ENCODE results near the gene DNAI4.
"Not testable (repeated sequence)": the region's sequence is repeated elsewhere in the genome, so short reads cannot be mapped to it uniquely, and the experiment has no call there.

DNAI4 gene, protein sequence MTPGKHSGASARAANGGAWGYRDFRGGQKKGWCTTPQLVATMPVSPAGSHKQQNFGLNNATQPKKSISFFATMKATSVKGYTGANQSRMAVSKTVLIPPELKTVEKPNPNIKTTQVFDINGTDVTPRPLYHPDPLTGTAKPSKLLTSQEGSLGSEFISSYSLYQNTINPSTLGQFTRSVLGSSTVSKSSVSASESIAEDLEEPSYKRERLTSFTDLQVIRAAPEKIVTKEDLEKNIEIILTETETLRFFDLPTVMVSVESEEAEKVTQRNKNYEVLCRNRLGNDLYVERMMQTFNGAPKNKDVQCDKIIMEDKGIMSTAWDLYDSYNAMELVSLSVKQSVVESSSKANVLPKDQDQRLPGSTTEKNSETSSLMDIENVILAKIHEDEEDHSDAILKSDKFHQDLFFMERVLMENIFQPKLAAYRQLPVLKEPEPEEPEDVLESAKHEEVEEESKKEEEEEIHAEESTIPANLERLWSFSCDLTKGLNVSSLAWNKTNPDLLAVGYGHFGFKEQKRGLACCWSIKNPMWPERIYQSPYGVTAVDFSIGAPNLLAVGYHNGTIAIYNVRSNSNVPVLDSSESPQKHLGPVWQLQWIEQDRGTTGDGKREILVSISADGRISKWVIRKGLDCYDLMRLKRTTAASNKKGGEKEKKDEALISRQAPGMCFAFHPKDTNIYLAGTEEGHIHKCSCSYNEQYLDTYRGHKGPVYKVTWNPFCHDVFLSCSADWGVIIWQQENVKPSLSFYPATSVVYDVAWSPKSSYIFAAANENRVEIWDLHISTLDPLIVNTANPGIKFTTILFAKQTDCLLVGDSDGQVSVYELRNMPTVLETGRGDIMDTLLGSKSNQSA

GRCh38 chr1:66924756-66925557 lies at the start of gene DNAI4, which contains the start of gene MIER1:
DNAI4 (minus strand) TSS chr1:66924856; CDS start chr1:66924831, 25 bp downstream.
MIER1 (plus strand) TSS chr1:66924990; CDS start chr1:66925029, 39 bp downstream.
- DNase-seq (ENCODE audit: low read depth), result peak; percentile 87

DNA sequence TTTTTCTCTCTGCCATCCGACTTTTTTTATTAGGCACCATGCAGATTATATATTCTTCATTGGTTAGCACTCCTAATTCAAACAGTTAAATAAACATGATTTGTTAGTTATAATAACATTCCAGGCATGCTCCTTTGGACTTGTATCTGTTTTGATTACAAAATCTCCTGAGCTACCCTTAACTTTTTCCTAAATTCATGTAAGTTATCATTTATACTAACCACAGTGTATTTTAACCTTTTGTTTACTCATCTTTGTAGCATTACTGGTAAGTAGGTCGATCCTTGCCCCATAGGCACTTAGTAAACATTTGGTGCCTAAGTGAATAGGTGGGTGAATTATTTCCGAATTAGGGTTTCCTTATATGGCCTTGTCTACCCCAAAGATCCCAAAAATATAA lies 43.9 kb upstream of the DNAI4 start:
- no peak for DNase-seq (ENCODE audit: low read depth)

GRCh38 chr1:66966188-66966873 lies 41.7 kb upstream of the DNAI4 start:
- DNase-seq (ENCODE audit: low read depth), result not testable (repeated sequence)

GRCh38 chr1:66957938-66958337 lies 33.3 kb upstream of the DNAI4 start:
- DNase-seq (ENCODE audit: low read depth), result no peak

GRCh38 chr1:66954208-66954607 lies 29.6 kb upstream of the DNAI4 start:
- DNase-seq (ENCODE audit: low read depth), result no peak

- DNase-seq (ENCODE audit: low read depth), result no peak
These were observed 26.9 kb upstream of the DNAI4 start for GRCh38 chr1:66951513-66951912.

GRCh38 chr1:66947267-66947666 lies 22.6 kb upstream of the DNAI4 start:
- DNase-seq (ENCODE audit: low read depth), result no peak

DNA sequence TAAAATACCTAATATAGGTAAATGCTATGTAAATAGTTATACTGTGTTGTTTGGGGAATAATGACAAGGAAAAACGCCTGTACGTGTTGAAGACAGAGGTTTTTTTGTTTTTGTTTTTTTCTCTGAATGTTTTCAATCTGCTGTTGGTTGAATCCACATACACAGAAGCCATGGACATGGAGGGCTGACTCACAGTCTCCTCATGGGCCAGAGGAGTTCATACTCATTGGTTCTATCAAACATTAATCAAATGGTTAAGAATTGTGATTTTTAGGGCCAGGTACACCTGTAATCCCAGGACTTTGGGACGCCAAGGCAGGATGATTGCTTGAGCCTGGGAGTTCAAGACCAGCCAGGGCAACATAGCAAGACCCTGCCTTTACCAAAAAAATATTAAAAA lies 20.7 kb upstream of the DNAI4 start:
- DNase-seq (ENCODE audit: low read depth), result no peak

GRCh38 chr1:66944330-66945274 lies 19.9 kb upstream of the DNAI4 start:
- peak; percentile 42 for DNase-seq (ENCODE audit: low read depth)

DNA sequence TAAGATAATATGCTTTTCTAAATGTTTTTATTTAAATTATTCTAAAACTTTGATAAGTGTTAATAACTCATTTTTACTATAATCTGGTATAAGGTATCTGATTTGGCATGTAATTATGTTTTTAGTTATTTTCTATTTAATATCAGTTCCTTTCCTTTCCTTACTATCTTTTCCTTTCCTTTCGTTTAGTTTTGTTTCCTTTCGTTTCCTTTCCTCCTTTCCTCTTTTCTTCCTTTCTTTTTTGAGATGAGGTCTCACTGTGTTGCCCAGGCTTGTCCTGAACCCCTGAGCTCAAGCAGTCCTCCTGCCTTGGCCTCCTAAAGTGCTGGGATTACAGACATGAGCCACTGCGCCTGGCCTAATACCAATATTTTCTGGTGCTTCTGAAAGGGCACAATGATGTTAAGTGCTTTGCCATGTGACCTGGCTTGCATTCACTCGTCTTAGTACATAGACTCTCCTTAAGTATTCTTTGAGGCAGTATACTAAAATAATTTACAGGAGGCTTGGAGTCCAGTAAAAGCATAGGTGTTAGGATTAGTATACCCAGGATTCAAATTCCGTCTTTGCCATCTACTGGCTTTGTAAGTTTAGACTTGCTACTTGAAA lies 18.8 kb upstream of the DNAI4 start:
- no peak for DNase-seq (ENCODE audit: low read depth)

GRCh38 chr1:66940981-66941380 lies 16.3 kb upstream of the DNAI4 start:
- no peak for DNase-seq (ENCODE audit: low read depth)

DNA sequence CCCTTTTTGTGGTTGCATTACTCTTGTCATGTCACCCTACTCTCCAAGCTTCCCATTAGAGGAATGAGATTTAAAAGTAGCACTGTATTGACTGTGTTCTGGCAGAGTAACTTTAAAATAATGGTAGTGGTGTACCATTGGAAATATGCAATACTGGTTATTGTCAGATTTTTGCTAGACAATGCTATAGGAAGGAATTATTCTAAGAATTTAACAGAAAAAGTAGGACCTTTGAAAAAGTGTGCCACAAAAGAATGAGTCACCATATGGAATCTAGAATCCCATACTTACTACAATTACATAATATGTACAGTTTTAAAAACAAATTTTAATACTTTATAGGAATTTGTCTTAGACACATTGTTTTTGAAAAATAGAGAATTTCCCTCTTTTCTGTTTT lies 14.0 kb upstream of the DNAI4 start:
- no peak for DNase-seq (ENCODE audit: low read depth)

GRCh38 chr1:66937529-66938234 lies 13.0 kb upstream of the DNAI4 start:
- no peak for DNase-seq (ENCODE audit: low read depth)

DNA sequence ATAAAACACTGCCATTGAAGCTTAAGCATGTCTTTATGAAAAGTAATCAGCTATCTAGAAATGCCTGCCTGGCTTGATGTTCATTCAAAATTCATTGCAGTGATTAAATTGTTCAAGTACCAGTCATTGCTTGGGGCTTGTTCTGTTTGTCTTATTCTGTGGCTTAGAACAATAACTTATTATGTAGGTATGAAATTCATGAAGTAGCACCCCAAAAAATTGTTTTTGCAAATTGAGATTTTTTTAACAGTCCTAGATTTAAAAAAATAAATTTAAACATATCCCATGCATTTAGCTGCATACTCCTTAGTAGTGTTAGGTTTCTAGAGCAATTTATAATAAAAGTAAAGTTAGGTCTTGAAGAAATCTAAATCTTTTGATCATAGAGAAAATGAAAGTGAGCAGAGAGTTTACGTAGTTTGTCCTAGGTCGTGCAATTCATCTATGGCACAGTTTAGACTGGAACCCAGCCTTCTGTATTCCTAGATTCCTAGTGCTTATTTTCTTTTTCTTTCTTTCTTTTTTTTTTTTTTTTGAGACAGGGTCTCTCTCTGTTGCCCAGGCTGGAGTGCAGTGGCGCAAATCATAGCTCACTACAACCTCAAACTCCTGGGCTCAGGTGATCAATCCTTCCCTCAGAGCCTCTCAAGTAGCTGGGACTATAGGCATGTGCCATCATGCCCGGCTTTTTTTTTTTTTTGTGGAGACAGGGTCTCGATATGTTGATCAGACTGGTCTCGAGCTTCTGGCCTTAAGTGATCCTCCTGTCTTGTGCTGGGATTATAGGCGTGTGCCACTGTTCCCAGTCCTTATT lies 9.4 kb upstream of the DNAI4 start:
- DNase-seq (ENCODE audit: low read depth), result no peak

GRCh38 chr1:66932291-66932690 lies 7.6 kb upstream of the DNAI4 start:
- no peak for DNase-seq (ENCODE audit: low read depth)

GRCh38 chr1:66931590-66931989 lies 6.9 kb upstream of the DNAI4 start:
- DNase-seq (ENCODE audit: low read depth), result no peak

- DNase-seq (ENCODE audit: low read depth), result no peak
These were observed 6.1 kb upstream of the DNAI4 start for GRCh38 chr1:66930823-66931174.

DNA sequence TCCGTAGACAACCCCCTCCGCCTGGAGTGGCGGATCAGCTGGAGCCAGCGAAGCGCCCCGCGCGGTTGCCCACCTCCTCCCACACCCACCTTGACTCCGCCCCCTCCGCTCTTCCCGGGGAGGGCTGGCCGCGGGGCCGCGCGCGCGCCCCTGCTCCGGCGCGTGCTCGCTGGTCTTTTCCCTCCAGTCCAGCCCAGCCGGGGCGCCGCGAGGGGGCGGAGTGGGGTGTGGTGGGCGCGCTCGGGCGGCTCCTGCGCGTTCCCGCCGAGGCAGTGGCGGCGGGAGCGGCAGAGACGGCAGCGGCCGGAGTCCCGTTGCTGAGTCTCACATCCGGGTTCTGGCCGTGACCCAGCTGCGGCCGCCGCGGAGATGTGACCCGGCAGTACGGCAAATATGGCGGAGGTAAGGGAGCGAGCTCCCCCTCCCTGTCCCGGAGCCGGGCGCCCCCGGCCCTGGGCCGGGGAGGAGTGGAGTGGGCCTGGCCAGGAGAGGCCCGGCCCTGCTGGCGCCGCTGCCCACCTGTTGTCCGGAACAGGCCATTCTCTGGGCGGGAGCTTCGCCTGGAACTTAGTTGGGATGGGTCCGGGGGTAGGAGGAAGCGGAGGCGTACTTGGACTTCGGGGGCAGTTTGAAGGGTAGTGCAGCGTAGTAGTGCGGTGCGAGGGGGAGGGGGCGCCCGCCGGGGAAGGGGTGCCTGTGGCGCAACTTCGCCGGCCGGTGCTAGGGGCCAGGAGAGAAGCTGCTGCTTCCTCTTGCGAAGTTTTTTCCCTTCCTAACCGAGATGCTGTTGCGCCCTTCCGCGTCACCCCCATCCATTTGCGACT lies 5.6 kb upstream of the DNAI4 start:
- DNase-seq (ENCODE audit: low read depth), result peak; percentile 62

Data from GM04503 (cell line).